ENCODE results near the gene GPR37L1.

DNA sequence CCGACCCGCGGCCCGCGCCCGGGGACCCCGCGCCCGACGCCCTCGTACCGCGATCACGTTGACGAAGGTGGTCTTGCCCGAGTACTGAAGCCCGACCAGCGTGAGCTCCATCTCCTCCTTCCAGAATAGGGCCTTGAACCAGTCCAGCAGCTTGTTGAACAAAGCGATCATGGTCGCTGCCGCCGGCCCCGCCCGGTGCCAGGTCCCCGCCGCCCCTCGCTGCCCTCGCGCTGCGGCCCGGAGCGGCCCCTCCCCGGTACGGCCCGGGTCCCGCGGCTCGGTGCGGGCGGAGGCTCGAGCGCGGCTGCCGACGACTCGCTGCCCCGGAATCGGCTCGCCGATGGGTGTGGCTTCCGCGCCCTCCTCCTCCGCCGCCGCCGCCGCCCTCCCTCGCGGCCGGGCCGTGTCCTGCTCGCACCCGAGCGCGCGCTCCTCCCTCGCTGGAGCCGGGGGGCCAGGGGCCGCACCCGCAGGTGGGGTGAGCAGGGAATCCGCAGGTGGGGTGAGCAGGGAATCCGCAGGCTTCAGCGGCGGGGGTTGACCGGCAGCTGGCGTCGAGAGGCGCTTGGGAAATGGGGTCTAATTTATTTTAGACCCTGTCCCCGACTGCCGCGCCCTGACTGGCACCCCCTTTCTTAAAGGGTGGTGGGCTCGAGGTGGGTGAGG, 21.8 kb downstream of the GPR37L1 start, which contains the start of gene ARL8A:
- TF ChIP-seq POLR2A (IDR thresholded peaks at IDR 0.05) (peak; percentile 70), EP300 (IDR thresholded peaks at IDR 0.05) (no peak)
- TF ChIP-seq, protein P1, sequence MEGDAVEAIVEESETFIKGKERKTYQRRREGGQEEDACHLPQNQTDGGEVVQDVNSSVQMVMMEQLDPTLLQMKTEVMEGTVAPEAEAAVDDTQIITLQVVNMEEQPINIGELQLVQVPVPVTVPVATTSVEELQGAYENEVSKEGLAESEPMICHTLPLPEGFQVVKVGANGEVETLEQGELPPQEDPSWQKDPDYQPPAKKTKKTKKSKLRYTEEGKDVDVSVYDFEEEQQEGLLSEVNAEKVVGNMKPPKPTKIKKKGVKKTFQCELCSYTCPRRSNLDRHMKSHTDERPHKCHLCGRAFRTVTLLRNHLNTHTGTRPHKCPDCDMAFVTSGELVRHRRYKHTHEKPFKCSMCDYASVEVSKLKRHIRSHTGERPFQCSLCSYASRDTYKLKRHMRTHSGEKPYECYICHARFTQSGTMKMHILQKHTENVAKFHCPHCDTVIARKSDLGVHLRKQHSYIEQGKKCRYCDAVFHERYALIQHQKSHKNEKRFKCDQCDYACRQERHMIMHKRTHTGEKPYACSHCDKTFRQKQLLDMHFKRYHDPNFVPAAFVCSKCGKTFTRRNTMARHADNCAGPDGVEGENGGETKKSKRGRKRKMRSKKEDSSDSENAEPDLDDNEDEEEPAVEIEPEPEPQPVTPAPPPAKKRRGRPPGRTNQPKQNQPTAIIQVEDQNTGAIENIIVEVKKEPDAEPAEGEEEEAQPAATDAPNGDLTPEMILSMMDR (IDR thresholded peaks at IDR 0.05), result no peak
